Progenitor cell of endocrine pancreas (in vitro differentiated cells): ENCODE measurements around the gene XKR7. TPM values are rescaled to one million over a fixed set of nuclear protein-coding genes. Genes with fewer than 3 reads are reported as not detected.

Experiments used
- DNase-seq: peaks from one replicate; pipeline ENCODE4 v3.0.0; 2021; ENCODE audit warnings: low spot score; ENCODE audit not compliant: unreplicated experiment
- H3K27ac Mint-ChIP-seq: 2 replicates; pipeline ENCODE4 v1.8.0; 2021; ENCODE audit warnings: mild to moderate bottlenecking, moderate library complexity, mixed read lengths
- H3K27me3 Mint-ChIP-seq: 2 replicates; pipeline ENCODE4 v1.8.0; 2021; ENCODE audit warnings: mixed read lengths
- H3K36me3 Mint-ChIP-seq: 2 replicates; pipeline ENCODE4 v1.8.0; 2022; ENCODE audit warnings: mixed read lengths; ENCODE audit not compliant: insufficient read depth
- H3K4me1 Mint-ChIP-seq: 2 replicates; pipeline ENCODE4 v1.8.0; 2021; ENCODE audit warnings: low read depth, mixed read lengths
- H3K4me3 Mint-ChIP-seq: 2 replicates; pipeline ENCODE4 v1.8.0; 2021; ENCODE audit warnings: low read depth, mild to moderate bottlenecking, moderate library complexity, mixed read lengths
- H3K9me3 Mint-ChIP-seq: 2 replicates; pipeline ENCODE4 v1.8.0; 2021; ENCODE audit warnings: low read depth, mixed read lengths
- total RNA-seq: library from RNA; stranded (reverse); gene quantifications from 2 replicates; pipeline ENCODE4 v1.2.1, GENCODE V29; 2021
- TF ChIP-seq, protein P1 (sequence below): fragments of 200-600 bp; sonication (generic); IDR thresholded peaks from one replicate; pipeline ENCODE4 v1.5.0; 2021; ENCODE audit warnings: antibody characterized with exemption, mild to moderate bottlenecking; ENCODE audit not compliant: unreplicated experiment

XKR7 gene
- total RNA-seq, 1 donor from 2014 or later, result 2.7 TPM

DNA sequence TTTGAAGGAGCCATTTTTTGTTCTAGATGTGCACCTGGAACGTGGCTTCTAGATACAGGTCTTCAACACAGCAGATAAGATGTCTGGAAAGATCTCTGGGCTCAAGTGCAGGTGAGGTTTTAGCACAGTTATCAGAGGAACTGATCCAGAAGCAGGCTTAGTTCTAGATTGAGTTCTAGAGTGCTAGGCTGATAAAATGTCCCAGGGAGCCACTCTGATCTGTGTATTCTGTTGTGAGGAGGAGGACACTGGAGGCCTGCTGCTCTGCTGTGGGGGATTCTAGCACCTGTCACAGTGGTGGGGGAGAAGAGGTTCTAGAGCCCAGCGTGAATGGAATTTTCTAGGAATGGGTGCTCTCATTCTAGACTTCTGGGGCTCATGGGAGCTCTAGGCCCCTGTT is 30.3 kb downstream of the XKR7 start:
- TF ChIP-seq, protein P1, sequence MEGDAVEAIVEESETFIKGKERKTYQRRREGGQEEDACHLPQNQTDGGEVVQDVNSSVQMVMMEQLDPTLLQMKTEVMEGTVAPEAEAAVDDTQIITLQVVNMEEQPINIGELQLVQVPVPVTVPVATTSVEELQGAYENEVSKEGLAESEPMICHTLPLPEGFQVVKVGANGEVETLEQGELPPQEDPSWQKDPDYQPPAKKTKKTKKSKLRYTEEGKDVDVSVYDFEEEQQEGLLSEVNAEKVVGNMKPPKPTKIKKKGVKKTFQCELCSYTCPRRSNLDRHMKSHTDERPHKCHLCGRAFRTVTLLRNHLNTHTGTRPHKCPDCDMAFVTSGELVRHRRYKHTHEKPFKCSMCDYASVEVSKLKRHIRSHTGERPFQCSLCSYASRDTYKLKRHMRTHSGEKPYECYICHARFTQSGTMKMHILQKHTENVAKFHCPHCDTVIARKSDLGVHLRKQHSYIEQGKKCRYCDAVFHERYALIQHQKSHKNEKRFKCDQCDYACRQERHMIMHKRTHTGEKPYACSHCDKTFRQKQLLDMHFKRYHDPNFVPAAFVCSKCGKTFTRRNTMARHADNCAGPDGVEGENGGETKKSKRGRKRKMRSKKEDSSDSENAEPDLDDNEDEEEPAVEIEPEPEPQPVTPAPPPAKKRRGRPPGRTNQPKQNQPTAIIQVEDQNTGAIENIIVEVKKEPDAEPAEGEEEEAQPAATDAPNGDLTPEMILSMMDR, result no peak
- H3K36me3 Mint-ChIP-seq, result no peaks in the 10 kb centered on the region
- H3K27ac Mint-ChIP-seq, result no peak overlapping the region
- H3K9me3 Mint-ChIP-seq, result no peaks in the 10 kb centered on the region
- H3K4me3 Mint-ChIP-seq, result no peak overlapping the region
- peaks cover 65% of the 10 kb centered on the region for H3K27me3 Mint-ChIP-seq
- DNase-seq, result no peak
- no peaks in the 10 kb centered on the region for H3K4me1 Mint-ChIP-seq

GRCh38 chr20:32003325-32003724 is 35.4 kb downstream of the XKR7 start:
- Mint-ChIP-seq H3K4me3 (no peak overlapping the region), H3K27me3 (peaks cover 41% of the 10 kb centered on the region), H3K27ac (no peak overlapping the region), H3K4me1 (no peaks in the 10 kb centered on the region), H3K36me3 (no peaks in the 10 kb centered on the region), H3K9me3 (no peaks in the 10 kb centered on the region)
- DNase-seq, result no peak
- TF ChIP-seq, protein P1, result no peak

- no peaks in the 10 kb centered on the region for H3K9me3 Mint-ChIP-seq
- TF ChIP-seq, protein P1, result no peak
- DNase-seq, result no peak
- no peaks in the 10 kb centered on the region for H3K36me3 Mint-ChIP-seq
- no peaks in the 10 kb centered on the region for H3K4me1 Mint-ChIP-seq
- H3K27ac Mint-ChIP-seq, result no peak overlapping the region
- H3K4me3 Mint-ChIP-seq, result no peak overlapping the region
- peaks cover 44% of the 10 kb centered on the region for H3K27me3 Mint-ChIP-seq
These were observed 37.0 kb downstream of the XKR7 start for GRCh38 chr20:32004963-32005362.

GRCh38 chr20:32006053-32006452 is 38.1 kb downstream of the XKR7 start:
- H3K27ac Mint-ChIP-seq, result no peak overlapping the region
- no peaks in the 10 kb centered on the region for H3K4me1 Mint-ChIP-seq
- no peak overlapping the region for H3K4me3 Mint-ChIP-seq
- peaks cover 38% of the 10 kb centered on the region for H3K27me3 Mint-ChIP-seq
- no peak for DNase-seq
- no peaks in the 10 kb centered on the region for H3K9me3 Mint-ChIP-seq
- no peaks in the 10 kb centered on the region for H3K36me3 Mint-ChIP-seq
- TF ChIP-seq, protein P1, result no peak

DNA sequence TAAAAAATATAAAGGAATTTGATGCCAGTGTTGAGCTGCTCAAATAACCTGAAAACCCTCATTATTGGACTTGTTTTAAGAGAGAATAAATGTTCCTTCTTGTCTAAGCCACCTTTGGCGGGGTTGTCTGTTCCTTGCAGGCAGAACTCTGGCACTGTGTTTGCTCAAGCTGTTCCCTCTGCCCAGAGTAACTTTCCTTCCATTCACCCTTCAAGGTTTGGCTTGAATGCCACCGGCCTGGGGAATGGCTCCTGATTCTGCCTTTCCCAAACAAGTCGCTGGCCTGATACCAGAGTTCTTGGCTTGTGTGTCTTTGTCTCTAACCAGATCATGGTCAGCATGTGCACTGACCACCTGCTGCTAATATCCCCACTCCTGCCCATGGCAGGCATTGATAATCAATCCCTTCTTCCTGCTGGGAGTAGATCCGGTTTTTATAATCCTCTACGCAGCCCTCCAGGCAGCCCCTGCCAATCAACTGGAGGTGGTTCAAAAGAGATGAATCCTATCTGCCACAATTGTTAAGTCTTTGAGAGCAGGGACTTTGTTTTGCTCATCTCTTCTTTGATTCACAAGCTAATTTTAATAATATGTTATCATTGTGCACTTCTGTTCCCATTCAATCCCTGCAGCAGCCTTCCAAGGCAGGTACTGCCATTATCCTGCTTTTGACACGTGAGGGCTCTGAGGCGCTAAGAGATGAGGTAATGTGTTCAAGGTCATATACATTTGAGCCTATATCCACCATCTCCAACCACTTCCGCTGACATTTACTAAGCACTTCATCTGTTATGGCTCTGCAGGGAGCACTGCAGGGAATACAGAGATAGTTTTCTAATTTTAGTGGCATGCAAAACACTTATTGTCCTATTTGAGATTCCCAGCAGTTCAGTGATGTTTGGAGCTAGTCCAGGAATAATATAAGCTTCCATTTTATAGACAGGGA is 39.2 kb downstream of the XKR7 start:
- Mint-ChIP-seq H3K36me3 (no peaks in the 10 kb centered on the region), H3K4me3 (no peak overlapping the region), H3K9me3 (no peaks in the 10 kb centered on the region), H3K4me1 (no peaks in the 10 kb centered on the region), H3K27ac (no peak overlapping the region), H3K27me3 (peaks cover 34% of the 10 kb centered on the region)
- no peak for DNase-seq
- TF ChIP-seq, protein P1, result no peak
